H1 (cell line): ENCODE data around the gene FCHSD1. TPM values are rescaled to one million over a fixed set of nuclear protein-coding genes. Genes with fewer than 3 reads are reported as not detected.

Experiments
- ATF3 ChIP-seq: IDR thresholded peaks from 2 replicates; pipeline ENCODE4 v1.6.1; 2011; ENCODE audit warnings: low read depth, mild to moderate bottlenecking, low read length; ENCODE audit not compliant: insufficient read depth
- BACH1 ChIP-seq: IDR thresholded peaks from 2 replicates; pipeline ENCODE4 v1.6.1; 2012; ENCODE audit warnings: low read length, improper control_type of control experiment
- CBX5 ChIP-seq: fragments of 300-800, 300-1000 bp; sonication (generic); IDR thresholded peaks from 2 replicates; pipeline ENCODE4 v1.7.1; 2016; ENCODE audit warnings: antibody characterized with exemption, low read length, low read depth
- CBX8 ChIP-seq: fragments of 300-800, 300-1000 bp; sonication (generic); IDR thresholded peaks from 2 replicates; pipeline ENCODE4 v1.7.1; 2016; ENCODE audit warnings: low read depth, low read length, borderline replicate concordance
- CEBPB ChIP-seq: IDR thresholded peaks from 2 replicates; pipeline ENCODE4 v1.6.1; 2012; ENCODE audit warnings: low read depth, low read length
- CHD2 ChIP-seq: IDR thresholded peaks from 2 replicates; pipeline ENCODE4 v1.6.1; 2012; ENCODE audit warnings: low read length, improper control_type of control experiment
- CTBP2 ChIP-seq: IDR thresholded peaks from 2 replicates; pipeline ENCODE4 v1.7.0; 2011; ENCODE audit warnings: borderline replicate concordance, mild to moderate bottlenecking, moderate library complexity, mixed read lengths, low read length; ENCODE audit not compliant: insufficient read depth, insufficient read length
- EZH2 ChIP-seq: fragments of 200-600 bp; sonication (generic); IDR thresholded peaks from 2 replicates; pipeline ENCODE4 v1.7.1; 2012; ENCODE audit warnings: low read depth, mild to moderate bottlenecking, moderate library complexity, low read length, inconsistent platforms; ENCODE audit not compliant: severe bottlenecking
- GABPA ChIP-seq: IDR thresholded peaks from 2 replicates; pipeline ENCODE4 v1.6.1; 2011; ENCODE audit warnings: mild to moderate bottlenecking, low read length, moderate library complexity, borderline replicate concordance; ENCODE audit not compliant: insufficient read depth
- HDAC2 ChIP-seq, 2 experiments: fragments of 300-600 bp in 1 of 2; sonication (generic) in 1 of 2; IDR thresholded peaks; 2 replicates each; pipeline ENCODE4 v1.6.1; 2011 to 2012; ENCODE audit warnings: low read depth in 2 of 2, low read length in 2 of 2, mild to moderate bottlenecking in 2 of 2, moderate library complexity in 2 of 2, borderline replicate concordance in 1 of 2, inconsistent platforms in 1 of 2
- JUND ChIP-seq: IDR thresholded peaks from 2 replicates; pipeline ENCODE4 v1.6.1; 2011; ENCODE audit warnings: mild to moderate bottlenecking, improper control_type of control experiment, low read length
- KDM5A ChIP-seq: fragments of 200-600 bp; IDR thresholded peaks from 2 replicates; pipeline ENCODE4 v1.7.1; 2012; ENCODE audit warnings: mild to moderate bottlenecking, low read length, inconsistent platforms, mixed read lengths
- POLR2AphosphoS5 ChIP-seq: IDR thresholded peaks from 2 replicates; pipeline ENCODE4 v1.6.1; 2011; ENCODE audit warnings: low read depth, low read length
- RFX5 ChIP-seq: IDR thresholded peaks from 2 replicates; pipeline ENCODE4 v1.6.1; 2011; ENCODE audit warnings: low read depth, low read length, improper control_type of control experiment, borderline replicate concordance
- SAP30 ChIP-seq: fragments of 300-600 bp; sonication (generic); IDR thresholded peaks from 2 replicates; pipeline ENCODE4 v1.7.1; 2012; ENCODE audit warnings: low read length, moderate library complexity, mild to moderate bottlenecking, inconsistent platforms; ENCODE audit not compliant: insufficient read depth, insufficient replicate concordance
- SIRT6 ChIP-seq: IDR thresholded peaks from one replicate; pipeline ENCODE4 v1.7.1; 2012; ENCODE audit warnings: low read length, inconsistent platforms
- SP2 ChIP-seq: IDR thresholded peaks from 2 replicates; pipeline ENCODE4 v1.6.1; 2012; ENCODE audit warnings: mild to moderate bottlenecking, low read length, inconsistent platforms
- SP4 ChIP-seq: IDR thresholded peaks from 2 replicates; pipeline ENCODE4 v1.6.1; 2012; ENCODE audit warnings: low read length, inconsistent platforms
- TCF12 ChIP-seq: IDR thresholded peaks from 2 replicates; pipeline ENCODE4 v1.6.1; 2011; ENCODE audit warnings: low read depth, mild to moderate bottlenecking, low read length
- YY1 ChIP-seq: IDR thresholded peaks from 2 replicates; pipeline ENCODE4 v1.6.1; 2011; ENCODE audit warnings: low read depth, mild to moderate bottlenecking, low read length
- ZNF274 ChIP-seq: IDR thresholded peaks from 2 replicates; pipeline ENCODE4 v1.7.0; 2012; ENCODE audit warnings: low read length, borderline replicate concordance; ENCODE audit errors: extremely low read depth
- polyA plus RNA-seq, 7 experiments: library from polyadenylated mRNA; depleted of rRNA in 3 of 7; stranded (reverse) in 5 of 7; unstranded in 2 of 7; fragments of >200 nt in 5 of 7; fragments of 200-250 nt in 2 of 7; gene quantifications; 1 replicate in 5 of 7; 2 replicates in 1 of 7; 4 replicates in 1 of 7; pipeline versions ENCODE4 v1.2.1 to v1.2.3, GENCODE V29; 2011 to 2013; ENCODE audit warnings: missing spikeins in 2 of 7, mixed read lengths in 2 of 7
- total RNA-seq: library from RNA; stranded (reverse); fragmentation: NEBNext Ultra II Directional; extraction: Animal tissue kit (Norgen Biotek cat#: 25700); gene quantifications from 2 replicates; pipeline ENCODE4 v1.2.1, GENCODE V29; 2021
- TF ChIP-seq, protein P1 (sequence below): IDR thresholded peaks from 2 replicates; pipeline ENCODE4 v1.6.1; 2012; ENCODE audit warnings: inconsistent platforms
- TF ChIP-seq, protein P2 (sequence below): IDR thresholded peaks from 2 replicates; pipeline ENCODE4 v1.6.1; 2012; ENCODE audit warnings: inconsistent platforms

The FCHSD1 gene
- total and polyA plus RNA-seq, 2 of the 8 experiments (the other 6 are each of a cell fraction or from before 2014, with no cell fraction given), result 22.0 to 30.1 TPM

DNA sequence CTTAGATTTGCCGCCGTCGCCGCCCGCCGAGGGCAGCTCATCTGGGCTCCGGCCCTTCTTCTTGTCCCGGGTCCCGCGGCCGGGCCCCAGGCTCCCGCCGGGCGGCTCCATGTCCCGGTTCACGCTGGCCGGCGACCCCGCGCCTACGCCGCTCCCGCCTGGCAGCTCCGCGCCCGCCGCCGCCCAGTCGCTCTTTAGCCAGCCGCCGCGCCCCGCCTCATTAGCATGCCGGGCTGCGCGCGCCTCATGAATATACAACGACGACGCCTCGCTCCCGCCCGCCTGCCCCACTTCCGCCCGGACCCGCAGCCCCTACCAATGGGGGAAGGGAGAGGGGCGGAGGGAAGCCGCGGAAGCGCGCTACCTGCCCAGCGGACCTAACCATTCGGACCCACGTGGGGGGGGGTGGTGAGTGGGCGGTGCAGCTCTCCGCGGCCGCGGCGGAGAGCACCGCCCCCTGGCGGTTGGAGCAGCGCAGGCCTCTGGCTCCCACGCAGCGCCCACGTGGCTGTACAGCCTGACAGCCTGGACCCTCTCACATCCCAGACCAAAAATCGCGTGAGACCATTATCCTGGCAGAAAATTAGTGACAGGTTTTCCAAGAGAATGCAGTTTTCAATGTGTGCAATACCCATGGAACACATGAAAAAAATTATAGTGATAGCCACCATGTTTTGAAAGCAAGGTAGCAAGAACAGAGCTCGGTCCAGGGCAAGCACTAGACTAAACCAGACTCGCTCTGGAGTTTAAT is 32.2 kb downstream of the FCHSD1 start, which contains the start of gene DIAPH1 (continued):
- TF ChIP-seq POLR2AphosphoS5, result peak; percentile 37; the same call in 1 of the 2 replicates
- TF ChIP-seq SP2, result no peak
- TF ChIP-seq, protein P1, sequence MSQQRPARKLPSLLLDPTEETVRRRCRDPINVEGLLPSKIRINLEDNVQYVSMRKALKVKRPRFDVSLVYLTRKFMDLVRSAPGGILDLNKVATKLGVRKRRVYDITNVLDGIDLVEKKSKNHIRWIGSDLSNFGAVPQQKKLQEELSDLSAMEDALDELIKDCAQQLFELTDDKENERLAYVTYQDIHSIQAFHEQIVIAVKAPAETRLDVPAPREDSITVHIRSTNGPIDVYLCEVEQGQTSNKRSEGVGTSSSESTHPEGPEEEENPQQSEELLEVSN, result peak; percentile 88
- peak; percentile 50; the same call in 1 of the 2 replicates for TF ChIP-seq CHD2
- TF ChIP-seq SAP30, result no peak
- TF ChIP-seq ZNF274, result no peak
- TF ChIP-seq SP4, result no peak
- TF ChIP-seq EZH2, result no peak
- TF ChIP-seq KDM5A, result no peak
- TF ChIP-seq GABPA, result no peak
- TF ChIP-seq RFX5, result no peak
- TF ChIP-seq TCF12, result no peak
- TF ChIP-seq JUND, result peak; percentile 88
- TF ChIP-seq YY1, result peak; percentile 50; the same call in 1 of the 2 replicates
- TF ChIP-seq, protein P2, sequence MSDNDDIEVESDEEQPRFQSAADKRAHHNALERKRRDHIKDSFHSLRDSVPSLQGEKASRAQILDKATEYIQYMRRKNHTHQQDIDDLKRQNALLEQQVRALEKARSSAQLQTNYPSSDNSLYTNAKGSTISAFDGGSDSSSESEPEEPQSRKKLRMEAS, result peak; percentile 96
- peak; percentile 54; the same call in 1 of the 2 replicates for TF ChIP-seq ATF3
- no peak for TF ChIP-seq CBX5
- TF ChIP-seq SIRT6, result no peak
- no peak for TF ChIP-seq CBX8
- peak; percentile 8 to 96; a peak in 3 of 4 replicates for TF ChIP-seq HDAC2 (IDR thresholded peaks at IDR 0.05; ENCODE audit: borderline replicate concordance in 1 of 2, low read depth in 2 of 2, low read length in 2 of 2)
- peak; percentile 97 for TF ChIP-seq BACH1
- TF ChIP-seq CEBPB, result no peak
- peak; percentile 91 for TF ChIP-seq CTBP2
